ENCODE results near the gene UTS2B.

- TF ChIP-seq CREB1 (IDR thresholded peaks at IDR 0.05) (no peak), CREB1 (CRISPR knock-in tag; IDR thresholded peaks at IDR 0.05) (no peak), GABPB1 (CRISPR knock-in tag; IDR thresholded peaks at IDR 0.05) (no peak), RXRA (CRISPR knock-in tag; IDR thresholded peaks at IDR 0.05) (no peak)
These were observed 1.9 kb downstream of the UTS2B start for GRCh38 chr3:191328383-191328961.
